OCI-M2 (cell line): Measurements from ENCODE around the gene CAPN15.

ENCODE experiments used
- DNase-seq: peaks from one replicate; lab custom pipeline; 2025; ENCODE audit not compliant: unreplicated experiment; lab: John Stamatoyannopoulos, UW

CAPN15 gene

GRCh38 chr16:560204-560700 lies 32.7 kb downstream of the CAPN15 start, which contains the start of gene PRR35:
Gene PRR35, plus strand, starts transcription at chr16:560394. Its CDS starts 2,901 bp downstream, at chr16:563295.
- DNase-seq: no peak

- no peak for DNase-seq
Observed at GRCh38 chr16:560701-561412, 33.3 kb downstream of the CAPN15 start.

GRCh38 chr16:561413-561794 lies 33.9 kb downstream of the CAPN15 start:
- no peak for DNase-seq

- no peak for DNase-seq
Observed at GRCh38 chr16:561957-562938, 34.7 kb downstream of the CAPN15 start.

GRCh38 chr16:563072-563644 lies 35.6 kb downstream of the CAPN15 start:
- no peak for DNase-seq

- no peak for DNase-seq
Observed at GRCh38 chr16:564690-565418, 37.3 kb downstream of the CAPN15 start.

GRCh38 chr16:565419-566330 lies 38.2 kb downstream of the CAPN15 start:
- DNase-seq: no peak

- no peak for DNase-seq
Observed at GRCh38 chr16:566475-567372, 39.2 kb downstream of the CAPN15 start, which contains the start of gene NHLRC4. Gene NHLRC4, plus strand, starts transcription at chr16:567005. Its CDS starts 1,043 bp downstream, at chr16:568048.

GRCh38 chr16:567373-568256 lies 40.1 kb downstream of the CAPN15 start:
- no peak for DNase-seq

GRCh38 chr16:568401-569258 lies 41.1 kb downstream of the CAPN15 start:
- no peak for DNase-seq

GRCh38 chr16:569445-570254 lies 42.1 kb downstream of the CAPN15 start, which contains the start of gene PIGQ:
Gene PIGQ, plus strand, starts transcription at chr16:569968. Its CDS starts 4,107 bp downstream, at chr16:574075.
- no peak for DNase-seq

- DNase-seq: no peak
Observed at GRCh38 chr16:572865-573650, 45.5 kb downstream of the CAPN15 start.

- no peak for DNase-seq
Observed at GRCh38 chr16:574021-574760, 46.7 kb downstream of the CAPN15 start.
